NCI-H1092 (cell line): ENCODE measurements around the gene NRG3.
"Not testable (repeated sequence)": the region's sequence is repeated elsewhere in the genome, so short reads cannot be mapped to it uniquely, and the experiment has no call there.

ENCODE experiments used
- DNase-seq: peaks from one replicate; lab custom pipeline; 2025; lab: John Stamatoyannopoulos, UW

NRG3 gene

GRCh38 chr10:82922755-82923154 lies 1047.8 kb downstream of the NRG3 start:
- DNase-seq = no peak

GRCh38 chr10:82924711-82925110 lies 1049.7 kb downstream of the NRG3 start:
- no peak for DNase-seq

GRCh38 chr10:82925547-82925946 lies 1050.6 kb downstream of the NRG3 start:
- no peak for DNase-seq

GRCh38 chr10:82932451-82932850 lies 1057.5 kb downstream of the NRG3 start:
- no peak for DNase-seq

- DNase-seq = no peak
Measured at GRCh38 chr10:82934429-82934828, 1059.4 kb downstream of the NRG3 start.

- no peak for DNase-seq
Measured at GRCh38 chr10:82934947-82935346, 1060.0 kb downstream of the NRG3 start.

DNA sequence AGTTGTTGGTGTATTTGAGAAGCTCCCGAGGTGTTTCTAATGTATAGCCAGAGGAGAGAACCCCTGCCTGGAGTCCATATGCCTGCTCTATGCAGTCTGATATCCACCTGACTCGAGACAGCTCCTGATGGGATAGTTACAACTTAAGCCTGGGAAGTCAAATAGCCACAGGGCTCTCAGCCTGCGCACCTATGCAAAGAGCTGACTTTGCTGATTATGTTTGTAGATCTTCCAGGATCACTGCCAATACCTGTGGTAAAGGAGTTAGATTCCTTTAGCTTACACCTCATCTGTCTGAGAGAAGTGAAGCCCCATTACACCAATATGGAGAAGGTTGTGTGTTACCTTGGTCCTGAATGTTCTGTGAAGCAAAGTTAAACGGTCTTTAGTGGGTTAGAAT lies 1063.3 kb downstream of the NRG3 start:
- DNase-seq = no peak

DNA sequence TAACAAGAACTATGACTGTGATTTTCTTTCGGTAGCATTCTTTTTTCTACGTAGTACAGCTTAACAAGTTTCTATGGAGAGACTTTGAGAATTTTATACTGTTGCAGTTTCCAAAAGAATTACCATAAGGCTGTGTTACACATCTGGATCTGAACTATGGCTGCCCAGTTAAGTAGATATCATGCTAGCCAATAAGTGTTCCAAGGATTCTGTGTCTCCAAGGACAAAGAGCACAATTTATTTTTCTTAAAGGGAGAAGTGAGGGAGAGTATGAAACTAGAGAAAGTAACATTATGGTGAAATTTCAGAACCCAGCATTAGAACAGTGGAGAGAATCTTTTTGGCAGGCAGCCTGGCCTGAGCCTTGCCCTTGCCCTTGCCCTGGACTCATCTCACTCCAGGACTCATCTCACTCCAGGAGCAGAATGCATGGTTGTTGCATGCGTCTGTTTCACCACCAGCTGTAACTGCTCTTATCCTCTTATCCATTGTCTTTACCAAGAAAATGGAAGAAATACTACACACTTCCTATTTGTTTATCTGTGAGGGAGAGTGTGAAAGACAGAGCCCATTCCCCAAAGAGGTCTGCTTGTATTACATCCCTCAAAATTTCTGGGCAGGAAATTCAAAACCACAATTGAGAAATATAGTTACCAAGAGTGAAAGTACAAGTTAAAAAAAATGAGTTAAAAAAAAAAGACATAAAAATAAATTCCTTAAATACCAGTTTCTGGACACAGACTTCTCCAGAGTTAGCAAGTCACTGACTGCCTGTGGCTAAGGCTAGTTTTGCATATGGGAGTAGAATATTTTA lies 1067.5 kb downstream of the NRG3 start:
- no peak for DNase-seq

- no peak for DNase-seq
Measured at GRCh38 chr10:82943142-82943541, 1068.1 kb downstream of the NRG3 start.

GRCh38 chr10:82949816-82950575 lies 1075.0 kb downstream of the NRG3 start:
- DNase-seq = no peak

DNA sequence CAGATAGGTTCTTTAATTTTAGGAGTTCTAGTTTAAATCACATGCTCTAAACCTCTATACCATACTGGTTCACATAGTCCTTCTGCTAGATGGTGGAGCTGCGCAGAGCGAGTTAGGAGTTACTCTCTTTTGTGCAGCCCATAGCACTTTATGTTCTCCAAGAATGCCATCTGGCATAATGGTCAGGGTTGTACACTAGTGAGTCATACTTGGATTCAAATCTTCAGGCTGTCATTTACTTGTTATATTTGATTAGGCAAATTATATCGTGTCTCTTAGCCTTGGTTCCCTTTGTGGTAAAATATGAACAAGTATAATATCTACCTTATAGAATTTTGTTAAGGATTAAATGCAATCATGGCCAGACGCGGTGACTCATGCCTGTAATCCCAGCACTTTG lies 1078.3 kb downstream of the NRG3 start:
- DNase-seq = no peak

- DNase-seq = no peak
Measured at GRCh38 chr10:82953909-82954308, 1078.9 kb downstream of the NRG3 start.

DNA sequence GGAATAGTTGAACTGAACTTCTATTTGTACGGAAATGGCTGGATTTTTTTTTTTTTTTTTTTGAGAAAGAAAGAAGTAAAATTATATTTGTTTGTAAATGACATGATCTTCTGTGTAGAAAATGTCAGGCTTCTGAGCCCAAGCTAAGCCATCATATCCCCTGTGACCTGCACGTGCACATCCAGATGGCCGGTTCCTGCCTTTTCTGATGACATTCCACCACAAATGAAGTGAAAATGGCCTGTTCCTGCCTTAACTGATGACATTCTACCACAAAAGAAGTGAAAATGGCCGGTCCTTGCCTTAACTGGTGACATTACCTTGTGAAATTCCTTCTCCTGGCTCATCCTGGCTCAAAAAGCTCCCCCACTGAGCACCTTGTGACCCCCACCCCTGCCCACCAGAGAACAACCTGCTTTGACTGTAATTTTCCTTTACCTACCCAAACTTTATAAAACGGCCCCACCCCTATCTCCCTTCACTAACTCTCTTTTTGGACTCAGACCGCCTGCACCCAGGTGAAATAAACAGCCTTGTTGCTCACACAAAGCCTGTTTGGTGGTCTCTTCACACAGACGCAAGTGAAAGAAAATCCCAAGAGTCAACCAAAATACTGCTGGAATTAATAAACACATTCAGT lies 1085.5 kb downstream of the NRG3 start:
- not testable (repeated sequence) for DNase-seq

GRCh38 chr10:82961864-82962263 lies 1086.9 kb downstream of the NRG3 start:
- no peak for DNase-seq

DNA sequence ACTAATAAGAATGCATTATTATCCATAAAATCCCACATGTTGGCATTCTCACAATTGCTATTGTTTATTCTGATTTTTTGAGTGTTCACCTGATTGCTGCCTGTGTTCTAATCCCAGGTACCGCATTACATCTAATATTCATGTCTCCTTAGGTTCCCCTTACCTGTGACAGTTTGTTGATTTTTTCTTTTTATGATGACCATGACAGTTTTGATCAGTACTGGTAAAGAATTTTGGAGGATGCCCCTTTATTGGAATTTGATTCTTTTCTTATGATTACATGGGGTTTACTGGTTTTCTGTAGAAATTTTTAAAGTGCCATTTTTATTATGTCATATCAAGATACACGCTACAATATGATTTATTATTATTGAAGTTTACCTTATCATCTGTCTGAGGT lies 1091.1 kb downstream of the NRG3 start:
- DNase-seq = no peak

- DNase-seq = no peak
Measured at GRCh38 chr10:82968533-82968932, 1093.5 kb downstream of the NRG3 start.

DNA sequence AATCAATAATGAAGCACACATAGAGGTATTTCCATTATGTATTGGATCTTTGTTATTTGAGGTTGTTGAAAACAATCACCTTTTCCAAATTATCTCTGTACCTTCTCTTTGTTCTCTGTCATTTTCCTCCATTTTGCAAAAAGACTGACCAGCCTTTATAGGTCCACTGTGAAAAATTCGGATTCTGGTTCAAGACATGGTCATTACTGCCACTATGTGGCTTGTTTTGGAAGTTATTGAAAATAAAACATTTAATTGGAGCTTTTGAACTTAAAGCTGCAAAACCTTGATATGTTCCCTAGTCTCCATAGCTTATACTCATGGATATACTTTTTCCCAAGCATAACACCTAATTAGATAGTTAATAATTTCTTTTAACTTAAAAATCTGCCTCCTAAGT lies 1094.4 kb downstream of the NRG3 start:
- no peak for DNase-seq

DNA sequence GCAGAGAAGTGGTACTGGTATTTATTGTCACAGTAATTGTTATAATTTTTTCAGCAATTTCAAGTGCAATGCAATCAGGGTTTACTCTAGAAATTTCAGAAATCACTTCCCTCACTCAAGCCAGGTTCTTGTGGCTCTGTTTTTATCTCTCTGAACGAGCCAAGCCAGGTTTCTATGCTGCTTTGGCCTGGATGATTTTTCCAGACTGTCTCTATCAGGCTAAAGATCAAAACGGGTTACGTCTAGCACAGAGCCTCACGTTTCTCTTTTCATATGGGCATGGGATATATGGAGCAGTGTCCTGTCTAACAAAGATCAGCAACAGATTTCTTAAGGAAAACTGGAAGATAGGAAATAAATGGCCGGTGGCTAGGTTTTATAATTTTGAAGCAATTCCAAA lies 1105.3 kb downstream of the NRG3 start:
- DNase-seq = no peak

GRCh38 chr10:82981137-82981723 lies 1106.2 kb downstream of the NRG3 start:
- DNase-seq = no peak

DNA sequence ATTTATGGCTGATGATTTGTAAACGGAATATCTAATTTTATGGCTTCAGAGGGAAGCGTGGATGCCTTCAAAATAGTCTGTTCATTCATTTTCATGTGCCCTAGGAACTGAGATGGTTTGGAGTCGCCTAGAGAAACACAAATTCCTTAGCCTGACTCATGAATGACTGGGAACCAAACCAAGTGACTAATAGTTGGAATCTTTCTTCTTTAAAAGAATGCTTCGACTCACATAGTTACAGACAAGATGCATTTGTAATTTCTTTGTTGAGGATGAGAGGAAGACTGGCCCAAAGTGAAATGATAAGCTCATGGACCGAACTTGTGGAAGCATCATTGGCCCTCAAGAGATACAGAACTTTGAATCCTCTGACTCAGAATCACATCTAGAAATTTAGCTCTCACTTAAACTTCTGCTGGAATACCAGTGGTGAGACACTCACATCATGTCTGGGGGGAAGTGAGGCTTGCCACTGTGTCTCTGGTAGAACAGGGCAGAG lies 1107.2 kb downstream of the NRG3 start:
- DNase-seq = no peak

DNA sequence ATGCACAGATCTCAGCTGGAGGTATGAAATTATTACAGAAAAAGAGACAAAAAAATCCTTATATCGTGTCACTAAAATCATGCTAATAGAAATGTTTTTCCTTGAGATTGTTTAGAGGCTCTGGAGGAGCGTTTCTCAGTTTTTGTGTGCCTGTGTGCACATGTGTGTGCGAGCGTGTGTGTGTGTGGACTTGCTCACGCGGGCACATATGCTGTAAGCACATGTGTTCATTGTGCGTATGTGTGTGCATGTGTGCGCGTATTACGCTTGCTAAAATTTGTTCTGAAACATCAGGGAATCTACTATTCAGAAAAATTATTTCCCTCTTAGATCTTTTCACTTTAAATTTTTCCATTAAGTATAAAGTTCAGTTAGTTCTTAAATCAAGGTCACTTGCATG lies 1111.2 kb downstream of the NRG3 start:
- DNase-seq = no peak

DNA sequence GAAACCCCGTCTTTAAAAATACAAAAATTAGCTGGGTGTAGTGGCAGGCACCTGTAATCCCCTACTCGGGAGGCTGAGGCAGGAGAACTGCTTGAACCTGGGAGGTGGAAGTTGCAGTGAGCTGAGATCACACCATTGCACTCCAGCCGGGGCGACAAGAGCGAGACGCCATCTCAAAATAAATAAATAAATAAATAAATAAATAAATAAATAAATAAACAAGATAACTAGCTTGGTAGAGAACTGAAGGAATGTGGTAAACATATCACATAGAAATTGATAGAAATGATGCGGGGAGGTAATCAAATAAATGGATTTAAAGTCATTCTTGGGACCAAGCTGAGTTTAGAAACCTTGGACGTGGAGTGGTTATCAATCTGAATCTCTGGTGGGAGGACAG lies 1131.5 kb downstream of the NRG3 start:
- DNase-seq = not testable (repeated sequence)
